SK-N-SH treated with all-trans-retinoic acid at 6 μM for 48 hours (cell line): ENCODE data around the gene INHBB.

Experiments used
- OSR1 ChIP-seq: fragments of 250-450 bp; sonication (Bioruptor Pico); IDR thresholded peaks from 2 replicates; pipeline ENCODE4 v1.8.0; 2022; ENCODE audit warnings: moderate library complexity, mild to moderate bottlenecking, inconsistent platforms
- PPARA ChIP-seq: fragments of 250-450 bp; sonication (Bioruptor Pico); IDR thresholded peaks from 2 replicates; pipeline ENCODE4 v1.5.0; 2020; ENCODE audit warnings: mild to moderate bottlenecking, borderline replicate concordance
- TOX ChIP-seq: fragments of 250-450 bp; sonication (Bioruptor Pico); IDR thresholded peaks from 2 replicates; pipeline ENCODE4 v1.8.0; 2021; ENCODE audit warnings: mild to moderate bottlenecking, moderate library complexity, borderline replicate concordance
- ZFP3 ChIP-seq: fragments of 250-450 bp; sonication (Bioruptor Pico); IDR thresholded peaks from 2 replicates; pipeline ENCODE4 v1.5.0; 2020; ENCODE audit warnings: mild to moderate bottlenecking, moderate library complexity
- ZFP30 ChIP-seq: fragments of 450-650 bp; formaldehyde crosslinking; IDR thresholded peaks from 2 replicates; pipeline ENCODE4 v1.5.0; 2022; ENCODE audit warnings: mild to moderate bottlenecking, moderate library complexity

DNA sequence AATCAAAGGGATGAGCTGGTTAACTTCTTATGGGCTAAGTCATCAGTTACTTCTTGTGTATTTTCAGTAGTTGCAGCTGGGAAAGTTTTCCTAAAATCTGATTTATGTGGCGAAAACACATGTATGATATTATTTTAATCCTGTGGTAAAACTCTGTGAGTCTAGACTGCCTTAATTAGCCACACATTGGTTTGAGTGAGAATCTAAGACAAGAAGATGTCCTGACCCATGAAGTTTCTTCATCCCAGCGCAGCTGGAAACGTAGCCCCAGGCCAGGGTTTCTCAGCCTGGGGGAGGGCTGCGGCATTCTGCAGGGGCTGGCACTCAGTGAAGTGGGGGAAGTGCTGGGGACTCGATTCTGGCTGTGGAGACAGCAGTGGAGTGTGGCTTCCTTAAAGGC is 44.7 kb upstream of the INHBB start:
- TF ChIP-seq TOX (CRISPR knock-in tag) (no peak), ZFP30 (CRISPR knock-in tag) (no peak), PPARA (no peak), ZFP3 (CRISPR knock-in tag) (no peak), OSR1 (CRISPR knock-in tag) (no peak)
